G401.6 (cell line): Measurements from ENCODE around the gene CATSPER1.
A peak's percentile ranks its signal among the peaks of the same experiment; 100 is the strongest.
"Not testable (repeated sequence)": the region's sequence is repeated elsewhere in the genome, so short reads cannot be mapped to it uniquely, and the experiment has no call there.

Source experiments
- FAIRE-seq: peaks from 2 replicates; lab custom pipeline; 2012; peaks lifted over from hg19 to GRCh38; lab: Jason Lieb, UNC

Gene CATSPER1

DNA sequence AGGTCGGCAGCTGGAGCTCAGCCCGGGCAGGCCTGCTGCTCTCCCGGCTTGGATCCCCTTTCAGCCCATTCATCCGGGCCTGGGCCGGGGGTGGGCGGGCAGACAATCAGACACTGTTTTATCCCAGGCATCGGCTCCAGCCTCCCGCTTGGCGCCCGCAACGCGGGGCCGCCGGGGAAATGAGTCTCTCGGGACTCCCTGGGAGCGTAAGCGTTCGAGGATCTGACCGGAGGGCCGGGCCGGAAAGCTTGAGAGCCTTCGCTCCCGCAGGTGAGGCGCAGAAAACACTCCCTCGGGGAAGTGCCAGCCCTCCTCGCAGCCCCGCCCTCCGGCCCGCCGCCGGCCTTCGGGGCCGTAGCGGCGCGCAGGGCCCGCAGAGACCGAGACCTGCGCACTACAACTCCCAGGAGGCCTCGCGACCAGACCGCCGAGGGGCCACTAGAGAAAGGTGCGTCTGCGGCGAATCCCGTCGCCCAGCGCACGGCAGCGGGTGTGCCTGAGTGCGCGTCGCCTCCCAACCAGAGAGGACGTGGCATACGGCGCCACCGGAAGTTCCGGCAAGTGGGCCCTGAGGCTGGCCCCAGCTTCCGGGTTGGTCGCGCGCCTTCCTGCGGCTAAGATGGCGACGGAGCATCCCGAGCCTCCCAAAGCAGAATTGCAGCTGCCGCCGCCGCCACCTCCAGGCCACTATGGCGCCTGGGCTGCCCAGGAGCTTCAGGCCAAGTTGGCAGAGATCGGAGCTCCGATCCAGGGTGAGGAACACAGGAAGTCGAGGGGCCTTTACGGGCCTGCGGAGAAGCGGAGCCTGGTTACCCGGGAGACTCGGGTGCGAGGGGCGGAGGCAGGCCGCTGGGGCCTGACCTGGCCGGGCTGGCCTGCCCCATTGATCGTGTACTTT, 25.7 kb upstream of the CATSPER1 start, which contains the start of gene SF3B2:
SF3B2 (plus strand) TSS at position 599 of the 898 bp plus-strand sequence; CDS start at position 620, 21 bp downstream.
- peak; percentile 91 for FAIRE-seq

DNA sequence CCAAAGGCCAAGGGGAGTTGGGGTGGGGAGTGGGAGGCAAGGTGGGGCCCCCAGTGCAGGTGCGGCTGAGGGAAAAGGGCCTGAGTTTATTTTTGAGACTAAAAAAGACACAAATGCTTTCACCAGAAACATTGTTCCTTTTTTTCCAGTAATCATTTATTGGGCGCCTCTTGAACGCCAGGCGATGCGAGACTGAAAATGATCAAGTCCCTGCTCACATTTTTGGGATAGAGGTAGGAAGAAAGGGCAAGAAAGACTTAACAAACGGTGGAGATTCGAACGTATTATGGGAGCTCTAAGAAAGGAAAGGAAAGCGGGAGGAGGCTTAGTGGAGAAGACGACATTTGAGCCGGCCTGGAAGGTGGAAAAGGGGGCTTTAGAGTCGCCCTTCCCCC, 25.1 kb upstream of the CATSPER1 start:
- FAIRE-seq = no peak

DNA sequence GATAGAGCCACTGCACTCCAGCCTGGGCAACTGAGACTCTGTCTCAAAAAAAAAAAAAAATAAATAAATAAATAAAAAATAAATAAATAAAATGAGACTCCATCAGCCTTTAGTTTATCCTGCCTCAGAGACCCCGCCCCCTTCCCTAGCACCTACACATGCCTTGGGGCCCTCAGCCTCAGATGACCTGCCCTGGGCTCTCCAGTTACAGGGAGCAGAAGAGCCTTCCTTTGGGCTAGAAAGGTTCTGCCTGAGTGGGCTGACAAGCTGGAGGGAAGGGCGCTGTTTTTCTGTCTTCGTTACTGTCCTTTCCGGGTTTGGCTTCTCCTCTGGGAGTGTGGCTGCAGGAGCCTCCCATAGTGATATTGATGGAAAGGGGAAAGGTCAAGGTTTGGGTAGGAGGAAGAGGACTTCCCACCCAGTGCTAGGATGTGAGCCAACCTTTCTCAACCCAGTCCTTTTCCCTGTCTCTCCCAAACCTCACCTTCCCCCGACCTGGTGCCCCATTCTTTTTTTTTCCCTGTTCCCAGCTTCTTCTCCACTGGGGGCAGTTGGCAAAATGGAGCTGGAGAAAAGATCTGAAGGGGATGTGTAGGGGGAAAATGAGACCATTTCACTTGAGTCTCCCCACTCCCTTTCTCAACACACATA, 24.4 kb upstream of the CATSPER1 start:
- no peak for FAIRE-seq

- FAIRE-seq = no peak
These were observed 22.5 kb upstream of the CATSPER1 start, which contains the start of gene GAL3ST3 for GRCh38 chr11:66048547-66049323. TSS of gene GAL3ST3 (minus strand) at chr11:66049161. CDS start at chr11:66045415, 3,746 bp downstream.

DNA sequence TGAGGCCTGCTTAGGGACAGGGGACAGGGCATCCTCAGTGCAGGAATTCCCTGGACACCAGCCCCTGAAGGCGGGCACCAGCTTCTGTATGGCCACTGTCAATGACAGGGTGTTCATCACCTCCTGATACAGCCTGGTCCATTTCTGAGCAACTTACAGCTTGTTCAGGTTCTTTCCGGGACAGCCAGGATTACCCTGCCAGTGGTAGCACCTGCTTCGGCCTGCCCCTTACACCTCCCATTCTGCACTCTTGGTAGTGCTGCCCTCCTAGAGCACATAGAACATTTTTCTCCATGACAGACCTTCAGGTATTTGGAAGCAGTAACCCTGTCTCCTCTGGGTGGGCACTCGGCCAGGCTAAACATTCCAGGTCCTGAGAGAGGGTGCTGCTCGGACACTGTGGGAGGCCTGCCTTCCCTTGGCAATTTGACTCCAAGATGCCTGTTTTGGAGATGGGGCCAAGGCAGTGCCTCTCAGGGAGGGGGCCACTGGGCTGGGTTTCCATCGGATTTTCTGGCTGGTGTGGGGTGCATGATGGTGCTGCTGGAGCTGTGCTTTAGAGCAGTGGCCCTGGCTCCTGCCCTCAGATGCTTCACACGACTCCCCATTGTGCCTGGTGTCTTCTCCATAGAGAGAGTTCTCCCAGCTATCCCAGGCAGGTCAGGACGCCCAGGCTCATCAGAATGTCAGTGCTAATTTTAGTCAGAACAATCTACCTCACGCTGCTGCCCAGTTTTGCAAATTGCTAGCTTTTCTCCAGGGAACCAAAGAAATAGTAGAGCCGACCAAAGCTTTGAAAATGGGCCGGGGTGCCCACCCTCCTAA, 21.5 kb upstream of the CATSPER1 start:
- no peak for FAIRE-seq

DNA sequence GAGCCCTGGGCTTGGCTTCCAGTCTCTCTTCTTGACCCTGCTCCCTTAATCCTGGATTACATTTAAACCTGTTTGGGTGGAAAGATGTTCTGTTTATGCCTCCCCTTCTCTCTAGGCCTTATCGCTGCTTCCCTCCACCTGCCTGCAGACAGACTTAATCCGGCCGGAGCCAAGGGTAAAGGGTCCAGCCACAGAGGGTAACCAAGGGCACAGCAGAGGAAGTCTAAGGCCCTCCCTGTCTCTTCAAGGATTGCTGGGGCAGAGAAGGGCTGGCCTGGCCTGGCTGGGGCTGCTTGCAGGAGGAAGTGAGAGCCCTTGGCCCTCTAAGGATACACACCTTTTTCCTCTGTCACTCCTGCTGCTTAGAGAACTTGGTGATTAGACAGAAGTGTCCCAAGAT, 20.6 kb upstream of the CATSPER1 start:
- no peak for FAIRE-seq

DNA sequence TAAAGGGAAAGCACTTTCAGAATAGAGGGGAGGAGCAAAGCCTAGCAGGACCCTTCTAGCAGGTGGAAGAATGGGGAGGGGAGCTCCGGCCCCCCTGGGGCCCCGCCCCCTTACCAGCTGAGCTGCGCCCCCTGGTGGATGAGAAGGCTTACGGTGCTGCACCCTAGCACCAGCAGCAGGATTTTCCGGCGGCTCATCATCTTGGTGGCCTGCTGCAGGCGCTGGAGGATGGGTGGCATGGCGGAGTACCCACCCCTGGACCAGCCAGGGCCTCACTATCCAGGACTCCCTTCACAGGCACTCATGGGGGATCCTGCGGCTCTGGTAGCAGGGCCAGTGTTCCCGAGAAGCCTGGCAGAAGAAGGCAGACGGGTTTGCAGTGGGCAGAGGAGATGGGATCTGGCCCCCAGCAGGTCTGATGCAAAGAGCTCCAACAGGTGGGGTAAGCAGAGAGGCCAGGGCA, 18.9 kb upstream of the CATSPER1 start:
- FAIRE-seq = no peak

DNA sequence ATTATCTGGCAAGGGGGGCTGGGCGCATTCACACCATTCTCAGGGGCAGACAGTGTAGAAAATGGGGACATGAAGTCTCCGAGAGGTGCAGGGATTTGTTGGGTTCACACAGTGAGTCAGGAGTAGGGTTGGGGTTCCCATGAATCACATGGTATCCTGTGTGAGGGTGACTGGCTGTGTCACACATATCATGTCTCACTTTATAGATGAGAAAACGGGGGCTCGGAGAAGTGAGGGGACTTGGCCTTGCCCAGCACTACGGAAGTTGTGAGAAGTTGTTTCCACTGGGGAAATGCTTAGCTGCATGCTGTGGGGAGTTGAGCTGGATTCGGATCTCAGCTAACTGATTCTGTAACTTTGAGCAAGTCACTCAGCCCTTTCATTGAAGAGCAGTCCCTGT, 18.5 kb upstream of the CATSPER1 start:
- FAIRE-seq = no peak

DNA sequence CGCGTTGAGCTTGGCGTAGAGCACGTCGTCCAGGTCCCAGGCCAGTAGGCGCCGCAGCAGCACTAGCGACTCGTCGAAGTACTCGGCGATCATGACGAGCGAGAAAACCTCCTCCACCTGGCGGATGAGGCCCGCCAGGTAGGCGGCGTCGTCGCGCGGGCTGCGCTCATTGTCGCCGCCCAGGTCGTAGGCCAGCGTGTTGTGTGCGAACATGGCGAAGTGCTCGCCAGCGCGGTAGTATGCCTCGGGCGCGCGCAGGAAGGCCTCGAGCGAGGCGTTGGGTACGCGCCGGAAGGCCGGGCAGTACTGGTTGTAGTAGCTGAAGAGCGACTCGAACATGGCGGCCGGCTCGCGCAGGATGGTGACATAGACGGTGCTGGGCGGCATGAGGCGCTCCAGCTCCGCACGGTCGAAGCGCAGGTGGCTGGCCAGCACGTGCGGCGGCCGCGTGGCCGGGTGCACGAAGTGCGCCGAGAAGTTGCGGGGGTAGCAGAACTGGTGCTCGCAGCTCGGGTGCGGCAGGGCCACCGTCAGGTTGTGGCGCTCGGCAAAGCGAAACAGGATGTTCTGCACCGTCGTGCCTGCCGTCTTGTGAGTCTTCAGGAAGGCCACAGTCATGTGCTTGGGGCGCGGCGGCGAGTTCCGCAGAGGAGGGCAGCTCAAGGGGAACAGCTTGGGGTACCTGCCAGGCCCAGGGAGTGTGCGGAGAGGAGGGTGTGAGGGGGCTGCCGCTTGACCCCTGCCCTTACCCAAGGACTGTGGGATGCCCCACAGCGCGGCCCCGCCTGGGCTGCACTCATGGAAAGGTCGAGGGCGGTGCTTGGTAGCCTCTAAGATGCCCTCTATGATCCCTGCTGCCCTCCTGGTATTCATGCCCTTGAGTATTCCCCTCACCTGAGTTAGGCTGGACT, 17.0 kb upstream of the CATSPER1 start:
- no peak for FAIRE-seq

DNA sequence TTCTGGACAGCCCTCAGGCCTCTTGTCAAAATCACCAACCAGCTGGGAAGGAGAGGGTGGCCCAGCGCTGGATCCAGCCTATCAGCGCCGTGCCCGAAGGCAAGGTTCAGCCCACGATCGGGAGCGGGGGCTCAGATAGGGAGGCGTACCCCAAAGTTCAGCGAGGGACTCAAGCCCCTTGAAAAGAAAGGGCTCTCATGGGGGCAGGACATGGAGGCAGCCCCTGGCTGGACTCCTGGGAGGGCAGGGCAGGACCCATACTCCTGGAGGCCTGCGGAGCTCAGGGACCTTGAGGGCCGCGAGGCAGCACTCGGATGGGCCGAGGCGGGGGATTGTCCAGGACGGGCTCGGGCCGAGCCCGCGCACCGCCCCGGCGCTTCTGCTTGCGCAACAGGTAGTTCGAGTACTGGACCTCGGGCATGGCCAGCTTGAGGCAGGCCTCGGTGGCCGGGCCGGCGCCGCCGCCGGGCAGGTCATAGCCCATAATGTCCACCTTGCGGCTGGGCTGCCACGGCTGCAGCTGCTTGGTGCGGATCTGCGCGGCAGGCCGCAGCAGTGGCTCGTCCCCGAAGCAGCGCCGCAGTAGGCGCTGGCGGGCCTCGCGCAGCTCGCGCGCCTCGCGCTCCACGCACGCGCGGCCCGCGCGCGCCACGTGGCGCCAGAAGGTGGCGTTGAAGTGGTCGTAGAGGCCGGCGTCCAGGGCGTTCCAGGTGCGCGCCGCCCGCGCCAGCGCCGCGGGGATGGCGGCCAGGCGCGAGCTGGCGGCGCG, 16.1 kb upstream of the CATSPER1 start:
- no peak for FAIRE-seq

DNA sequence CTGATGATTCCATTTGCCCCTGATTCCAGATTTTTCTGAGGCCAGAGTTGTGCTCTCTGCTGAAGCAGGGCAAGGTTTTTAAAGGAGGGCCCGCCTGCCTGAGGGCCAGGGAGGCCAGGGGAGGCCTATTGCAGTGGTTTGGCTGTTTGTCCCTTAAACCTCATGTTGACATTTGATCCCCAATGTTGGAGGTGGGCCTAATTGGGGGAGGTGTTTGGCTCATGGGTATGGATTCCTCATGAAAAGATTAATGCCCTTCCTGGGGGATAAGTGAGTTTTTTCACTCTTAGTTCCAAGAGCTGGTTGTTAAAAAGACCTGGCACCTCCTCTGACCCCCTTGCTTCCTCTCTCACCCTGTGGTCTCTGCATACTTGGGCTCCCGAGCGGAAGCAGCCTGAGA, 13.5 kb upstream of the CATSPER1 start:
- no peak for FAIRE-seq

GRCh38 chr11:66037327-66037726, 11.0 kb upstream of the CATSPER1 start:
- no peak for FAIRE-seq

- FAIRE-seq = no peak
These were observed 10.0 kb upstream of the CATSPER1 start for GRCh38 chr11:66036334-66036710.

DNA sequence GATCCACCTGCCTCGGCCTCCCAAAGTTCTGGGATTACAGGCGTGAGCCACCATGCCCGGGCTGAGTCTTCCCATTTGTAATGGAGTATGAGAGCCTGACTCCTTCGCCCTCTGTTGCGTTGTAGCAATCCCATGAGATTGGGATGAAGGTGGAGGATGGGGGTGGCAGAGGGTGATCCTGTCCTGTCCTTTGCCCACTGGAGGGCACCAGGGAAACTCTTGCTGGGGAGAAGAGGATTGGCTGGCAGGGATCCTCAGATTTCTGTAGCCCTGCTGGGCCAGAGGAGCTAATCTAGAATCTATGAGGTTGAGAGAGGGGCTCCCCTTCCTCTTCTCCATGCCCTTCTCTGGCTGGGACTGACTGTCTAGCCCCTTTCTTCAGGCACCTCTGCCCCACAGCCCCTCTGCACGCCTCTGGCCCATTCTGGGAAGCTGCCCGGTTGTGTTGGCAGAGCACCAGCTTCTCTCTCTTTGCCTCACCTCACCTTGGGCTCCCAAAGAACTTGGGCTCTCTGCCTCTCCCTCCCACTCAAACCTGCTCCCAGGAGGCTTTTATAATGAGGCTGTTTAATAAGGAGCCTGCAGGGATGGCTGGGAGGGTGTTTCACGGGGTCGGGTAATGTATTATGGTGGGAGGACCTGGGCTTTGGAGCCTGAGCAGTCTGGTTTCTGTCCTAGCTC, 9.5 kb upstream of the CATSPER1 start:
- no peak for FAIRE-seq

GRCh38 chr11:66032957-66033735, 6.9 kb upstream of the CATSPER1 start:
- no peak for FAIRE-seq

DNA sequence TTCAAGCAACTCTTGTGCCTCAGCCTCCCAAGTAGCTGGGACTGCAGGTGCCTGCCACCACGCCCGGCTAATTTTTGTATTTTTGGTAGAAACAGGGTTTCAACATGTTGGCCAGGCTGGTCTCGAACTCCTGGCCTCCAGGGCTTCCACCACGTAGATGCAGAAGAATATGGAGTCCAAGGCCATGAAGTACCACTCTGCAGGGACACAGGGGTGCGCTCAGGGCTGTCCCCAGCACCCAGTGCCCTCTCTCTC, 3.2 kb downstream of the CATSPER1 start:
- not testable (repeated sequence) for FAIRE-seq

DNA sequence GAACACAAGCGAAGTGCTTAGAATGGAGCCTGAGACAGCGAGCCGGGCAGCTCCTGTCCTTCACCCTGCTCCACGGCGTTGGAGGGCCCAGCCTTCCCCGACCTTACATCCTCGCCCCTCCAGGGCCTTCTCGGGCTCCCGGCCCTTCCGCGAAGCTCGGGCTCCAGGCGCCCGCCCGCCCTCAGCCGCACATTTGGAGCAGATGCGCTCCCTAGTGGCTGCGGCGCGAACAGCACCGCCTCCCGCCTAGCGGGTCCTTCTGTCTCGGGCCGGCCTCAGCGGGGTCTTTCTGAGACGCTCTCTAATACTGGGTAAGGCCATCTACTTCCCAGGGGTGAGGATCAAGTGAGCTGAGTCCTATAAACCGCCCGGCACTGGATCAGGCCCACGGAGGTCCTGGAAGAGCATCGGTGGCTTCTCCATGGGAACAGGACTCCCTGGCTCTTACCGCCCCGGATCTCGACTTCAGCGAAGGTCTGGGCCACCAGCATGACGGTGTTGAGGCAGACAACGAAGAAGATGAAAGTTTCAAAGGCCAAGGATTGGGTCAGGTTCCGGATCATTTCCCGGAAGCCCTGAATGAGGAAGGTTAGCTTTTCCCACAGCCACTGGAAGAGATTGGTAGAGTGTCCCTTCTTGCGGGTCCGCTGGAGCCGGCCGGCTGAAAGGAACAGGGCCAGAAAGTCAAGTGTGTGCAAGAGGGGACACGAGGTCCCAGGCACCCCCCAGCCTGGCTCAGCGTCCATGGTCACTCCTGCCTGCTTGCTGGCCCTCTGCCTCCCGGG, 3.7 kb downstream of the CATSPER1 start:
- FAIRE-seq = no peak
